Measurements from ENCODE around the gene ERVK3-1. TPM values are rescaled to one million over a fixed set of nuclear protein-coding genes. Genes with fewer than 3 reads are reported as not detected.

The ERVK3-1 gene
- total and polyA plus RNA-seq, 3 donors from 2014 or later, result 34.0 to 58.5 (median 48.9) TPM

- Histone ChIP-seq H3K27ac (no peak overlapping the region), H3K4me3 (no peak overlapping the region), H3K4me1 (no peaks in the 10 kb centered on the region), H3K9me3 (peaks cover 9% of the 10 kb centered on the region), H3K36me3 (ENCODE audit: low read depth, missing control alignments) (no peaks in the 10 kb centered on the region), H3K27me3 (no peaks in the 10 kb centered on the region)
- DNase-seq, result no peak
- no peak for TF ChIP-seq POLR2A (IDR thresholded peaks at IDR 0.05)
- no peak for TF ChIP-seq CTCF (IDR thresholded peaks at IDR 0.05)
- intact Hi-C loops (cut with DNase I; ENCODE audit: low total_unique reads), result no loop called here
- 98 to 99% methylated on average over 7 of the region's 7 CpGs for WGBS, 2 donors
These were observed 42.3 kb upstream of the ERVK3-1 start for GRCh38 chr19:58262922-58263296.

GRCh38 chr19:58265100-58265499 is 40.1 kb upstream of the ERVK3-1 start:
- Histone ChIP-seq H3K4me3 (no peak overlapping the region), H3K27me3 (no peaks in the 10 kb centered on the region), H3K9me3 (peaks cover 9% of the 10 kb centered on the region), H3K4me1 (no peaks in the 10 kb centered on the region), H3K27ac (no peak overlapping the region), H3K36me3 (ENCODE audit: low read depth, missing control alignments) (no peaks in the 10 kb centered on the region)
- WGBS, 2 donors, result 94 to 96% methylated on average over 3 of the region's 3 CpGs
- TF ChIP-seq CTCF (IDR thresholded peaks at IDR 0.05) (no peak), POLR2A (IDR thresholded peaks at IDR 0.05) (no peak)
- intact Hi-C loops (cut with DNase I; ENCODE audit: low total_unique reads), result no loop called here
- DNase-seq, result no peak

- DNase-seq, result no peak
- Histone ChIP-seq H3K27me3 (no peaks in the 10 kb centered on the region), H3K9me3 (no peaks in the 10 kb centered on the region), H3K4me3 (no peak overlapping the region), H3K36me3 (ENCODE audit: low read depth, missing control alignments) (no peaks in the 10 kb centered on the region), H3K27ac (no peak overlapping the region), H3K4me1 (no peaks in the 10 kb centered on the region)
- intact Hi-C loops (cut with DNase I; ENCODE audit: low total_unique reads), result no loop called here
- TF ChIP-seq POLR2A (IDR thresholded peaks at IDR 0.05), result no peak
- no peak for TF ChIP-seq CTCF (IDR thresholded peaks at IDR 0.05)
- WGBS, 2 donors, result 86 to 88% methylated on average over 3 of the region's 3 CpGs
These were observed 36.8 kb upstream of the ERVK3-1 start for GRCh38 chr19:58268344-58268743.

- H3K27ac ChIP-seq, result no peak overlapping the region
- H3K9me3 ChIP-seq, result no peaks in the 10 kb centered on the region
- no peaks in the 10 kb centered on the region for H3K4me1 ChIP-seq
- H3K36me3 ChIP-seq (ENCODE audit: low read depth, missing control alignments), result no peaks in the 10 kb centered on the region
- 93 to 94% methylated on average over 2 of the region's 2 CpGs for WGBS, 2 donors
- TF ChIP-seq CTCF (IDR thresholded peaks at IDR 0.05), result no peak
- no peak for TF ChIP-seq POLR2A (IDR thresholded peaks at IDR 0.05)
- intact Hi-C loops (cut with DNase I; ENCODE audit: low total_unique reads), result no loop called here
- H3K4me3 ChIP-seq, result no peak overlapping the region
- H3K27me3 ChIP-seq, result no peaks in the 10 kb centered on the region
- no peak for DNase-seq
These were observed 30.4 kb upstream of the ERVK3-1 start for GRCh38 chr19:58274771-58275201.

GRCh38 chr19:58275564-58275963 is 29.6 kb upstream of the ERVK3-1 start:
- Histone ChIP-seq H3K36me3 (ENCODE audit: low read depth, missing control alignments) (no peaks in the 10 kb centered on the region), H3K27ac (no peak overlapping the region), H3K27me3 (no peaks in the 10 kb centered on the region), H3K4me3 (no peak overlapping the region), H3K4me1 (peaks cover 6% of the 10 kb centered on the region), H3K9me3 (no peaks in the 10 kb centered on the region)
- intact Hi-C loops (cut with DNase I; ENCODE audit: low total_unique reads), result no loop called here
- TF ChIP-seq CTCF (IDR thresholded peaks at IDR 0.05) (no peak), POLR2A (IDR thresholded peaks at IDR 0.05) (no peak)
- no peak for DNase-seq
- WGBS, 2 donors, result 89 to 96% methylated on average over 3 of the region's 3 CpGs

Data from testis (tissue), 3 donors.